Left hindlimb (tissue), 1 donor: ENCODE data around the gene UGT2A2.

Source experiments
- DNase-seq: peaks from one replicate; pipeline ENCODE4 v3.0.0-alpha.2; 2018

Gene UGT2A2

DNA sequence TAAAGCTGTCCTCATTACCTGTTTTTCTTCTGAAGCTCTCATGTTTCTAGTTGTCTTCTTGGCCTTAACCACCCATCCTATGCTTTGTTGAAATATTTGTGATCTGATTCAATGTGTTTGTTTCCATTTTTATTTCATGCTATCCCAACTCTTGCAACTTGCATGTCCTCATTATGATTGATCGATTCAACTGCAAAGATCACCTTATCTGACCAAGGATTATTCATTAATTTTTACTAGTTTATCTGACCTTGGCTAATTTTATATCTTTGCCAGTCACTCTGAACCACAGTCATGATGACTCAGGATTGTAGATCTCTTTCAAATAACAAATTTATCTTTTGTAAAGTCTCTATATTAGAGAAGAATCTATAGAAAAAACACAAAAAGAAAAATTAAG lies 70.7 kb downstream of the UGT2A2 start:
- DNase-seq, result no peak

DNA sequence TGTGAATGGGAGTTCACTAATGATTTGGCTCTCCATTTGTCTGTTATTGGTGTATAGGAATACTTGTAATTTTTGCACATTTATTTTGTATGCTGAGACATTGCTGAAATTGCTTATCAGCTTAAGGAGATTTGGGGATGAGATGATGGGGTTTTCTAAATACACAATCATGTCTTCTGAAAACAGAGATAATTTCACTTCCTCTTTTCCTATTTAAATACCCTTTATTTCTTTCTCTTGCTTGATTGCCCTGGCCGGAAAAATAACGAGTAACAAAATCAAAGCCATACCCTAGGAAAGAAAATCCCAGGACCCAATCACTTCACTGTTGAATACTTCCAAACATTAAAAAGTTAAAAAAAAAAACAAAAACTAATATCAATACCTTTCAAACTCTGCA lies 76.0 kb downstream of the UGT2A2 start:
- DNase-seq, result no peak

DNA sequence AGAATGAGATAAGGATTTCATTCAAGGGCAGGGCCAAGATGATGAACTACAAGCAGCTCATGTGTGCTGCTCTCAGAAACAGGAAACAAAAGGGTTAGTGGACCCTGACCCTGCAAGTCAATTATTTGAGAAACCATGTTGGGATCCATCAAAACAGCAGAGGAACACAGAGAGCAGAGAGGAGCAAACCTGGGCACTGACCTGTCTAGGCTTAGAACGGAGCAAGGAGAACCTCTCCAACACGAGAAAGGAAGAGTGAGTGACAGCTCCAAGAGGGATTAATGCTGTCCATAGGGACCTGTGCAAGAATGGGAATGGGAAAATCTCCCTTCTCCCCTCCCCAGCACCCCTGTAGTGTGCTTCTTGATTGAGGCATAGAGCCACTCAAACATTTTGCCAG lies 89.8 kb downstream of the UGT2A2 start:
- no peak for DNase-seq

DNA sequence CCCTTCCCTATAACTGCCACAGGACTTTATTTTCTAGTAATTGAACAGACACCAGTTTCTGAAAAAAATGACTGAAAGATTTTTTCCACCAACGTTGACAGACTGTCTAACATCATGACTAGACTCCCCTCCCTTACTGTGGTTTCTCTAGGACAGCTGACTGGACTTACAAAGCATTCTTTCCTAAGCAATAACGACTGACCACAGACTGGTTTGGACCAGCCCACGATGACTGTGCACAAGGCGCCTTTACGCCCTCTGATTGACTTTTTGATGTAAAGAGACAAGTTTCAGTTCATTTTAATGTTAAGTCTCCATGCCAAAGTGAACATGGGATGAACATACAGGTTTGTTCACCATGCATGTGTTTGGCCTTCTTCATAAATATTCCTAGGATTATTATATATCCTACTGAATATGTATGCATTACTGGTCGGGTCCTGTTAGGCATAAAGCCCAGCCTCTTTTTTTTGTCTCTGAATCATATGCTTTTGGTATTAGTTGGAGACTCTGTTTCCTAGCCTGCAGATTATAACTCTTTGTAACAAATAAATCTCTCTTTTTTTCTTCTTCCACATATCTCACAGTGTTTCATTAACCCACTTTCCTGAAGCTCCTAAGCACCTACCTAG lies 93.2 kb downstream of the UGT2A2 start:
- no peak for DNase-seq
